Esophagus muscularis mucosa (tissue), 4 donors: ENCODE measurements around the gene PRR23C.

Source experiments
- CTCF ChIP-seq, 3 experiments: fragments of 200-600 bp in 2 of 3; fragments of 450-650 bp in 1 of 3; sonication (generic) in 2 of 3; IDR thresholded peaks; one replicate each; pipeline ENCODE4 v1.5.1; 2017 to 2019; ENCODE audit warnings: antibody characterized with exemption in 3 of 3, mild to moderate bottlenecking in 2 of 3, moderate library complexity in 1 of 3
- EP300 ChIP-seq: sonication (generic); formaldehyde crosslinking; IDR thresholded peaks from one replicate; pipeline ENCODE4 v1.6.1; 2017; ENCODE audit warnings: antibody characterized with exemption
- POLR2A ChIP-seq: fragments of 450-650 bp; IDR thresholded peaks from one replicate; pipeline ENCODE4 v1.6.1; 2017; ENCODE audit warnings: antibody characterized with exemption, moderate library complexity, mild to moderate bottlenecking, low read depth
- POLR2AphosphoS5 ChIP-seq, 2 donors: sonication (generic); formaldehyde crosslinking; IDR thresholded peaks; one replicate each; pipeline ENCODE4 v1.6.1; 2017; ENCODE audit warnings: antibody characterized with exemption in 2 of 2

GRCh38 chr3:139024968-139025367 lies 19.7 kb downstream of the PRR23C start:
- TF ChIP-seq POLR2AphosphoS5 (IDR thresholded peaks at IDR 0.05), result no peak
- TF ChIP-seq POLR2A, result no peak
- no peak for TF ChIP-seq CTCF (IDR thresholded peaks at IDR 0.05)
- no peak for TF ChIP-seq EP300
